ENCODE results near the gene TRPV6. TPM values are rescaled to one million over a fixed set of nuclear protein-coding genes. Genes with fewer than 3 reads are reported as not detected.
A peak's percentile ranks its signal among the peaks of the same experiment; 100 is the strongest.

Gene TRPV6
- total and polyA plus RNA-seq, 2 experiments from 2014 or later: 0.08 to 0.80 TPM

DNA sequence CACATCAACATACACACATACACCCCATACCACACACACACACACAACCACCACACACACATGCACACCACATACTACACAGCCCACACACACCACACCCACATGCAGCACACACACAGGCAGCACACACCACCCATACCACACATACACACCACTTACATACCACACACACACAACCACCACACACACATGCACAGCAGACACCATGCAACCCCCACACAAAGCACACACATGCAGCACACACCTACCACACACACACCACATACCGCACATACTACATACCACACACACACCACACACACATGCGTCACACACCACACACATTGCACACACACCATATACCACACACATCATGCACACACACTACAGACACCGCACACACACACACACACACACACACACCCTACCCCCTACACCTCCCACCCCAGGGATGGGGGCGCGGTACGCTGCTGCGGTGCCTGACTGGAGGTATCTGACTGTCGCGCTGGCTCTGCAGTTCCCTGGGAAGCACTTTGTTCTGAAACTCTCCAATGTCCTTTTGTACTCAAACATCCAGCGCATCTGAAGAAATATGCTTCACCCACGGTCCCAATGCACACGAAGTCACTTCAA lies 5.4 kb upstream of the TRPV6 start:
- no peaks in the 10 kb centered on the region for H3K4me1 ChIP-seq (ENCODE audit: insufficient read depth)
- peaks cover 4% of the 10 kb centered on the region for H3K4me1 Mint-ChIP-seq
- H3K79me2 ChIP-seq (replicated peaks; ENCODE audit: insufficient read depth): no peaks in the 10 kb centered on the region
- no peaks in the 10 kb centered on the region for H4K20me1 ChIP-seq (replicated peaks; ENCODE audit: insufficient read depth)
- no peaks in the 10 kb centered on the region for H3F3A ChIP-seq (replicated peaks; ENCODE audit: low read depth)
- H3K27me3 Mint-ChIP-seq (ENCODE audit: insufficient read depth, low read depth, poor library complexity): peaks cover 5% of the 10 kb centered on the region
- no peak overlapping the region; the same call in 1 of the 2 replicates for H2AFZ ChIP-seq
- H3K27ac ChIP-seq (ENCODE audit: low read depth): no peak overlapping the region
- H3K36me3 Mint-ChIP-seq (ENCODE audit: low read depth): no peaks in the 10 kb centered on the region; the same call in 2 of the 3 replicates
- no peak for ATAC-seq
- peaks cover 5% of the 10 kb centered on the region; the same call in 2 of the 3 replicates for H3K9me3 Mint-ChIP-seq
- no peak for DNase-seq (ENCODE audit: low spot score)
- H3K4me3 ChIP-seq: no peak overlapping the region
- peak overlapping the region; percentile 13; the same call in 1 of the 2 replicates for H3K27ac Mint-ChIP-seq
- H3K36me3 ChIP-seq (ENCODE audit: insufficient read depth): no peaks in the 10 kb centered on the region
- H3K4me3 Mint-ChIP-seq: no peak overlapping the region
- no peak overlapping the region for H3K4me2 ChIP-seq
- H3K9me2 ChIP-seq (ENCODE audit: insufficient read depth): no peaks in the 10 kb centered on the region
- no peaks in the 10 kb centered on the region for H3K27me3 ChIP-seq (ENCODE audit: insufficient read depth)
- TF ChIP-seq, protein P1, sequence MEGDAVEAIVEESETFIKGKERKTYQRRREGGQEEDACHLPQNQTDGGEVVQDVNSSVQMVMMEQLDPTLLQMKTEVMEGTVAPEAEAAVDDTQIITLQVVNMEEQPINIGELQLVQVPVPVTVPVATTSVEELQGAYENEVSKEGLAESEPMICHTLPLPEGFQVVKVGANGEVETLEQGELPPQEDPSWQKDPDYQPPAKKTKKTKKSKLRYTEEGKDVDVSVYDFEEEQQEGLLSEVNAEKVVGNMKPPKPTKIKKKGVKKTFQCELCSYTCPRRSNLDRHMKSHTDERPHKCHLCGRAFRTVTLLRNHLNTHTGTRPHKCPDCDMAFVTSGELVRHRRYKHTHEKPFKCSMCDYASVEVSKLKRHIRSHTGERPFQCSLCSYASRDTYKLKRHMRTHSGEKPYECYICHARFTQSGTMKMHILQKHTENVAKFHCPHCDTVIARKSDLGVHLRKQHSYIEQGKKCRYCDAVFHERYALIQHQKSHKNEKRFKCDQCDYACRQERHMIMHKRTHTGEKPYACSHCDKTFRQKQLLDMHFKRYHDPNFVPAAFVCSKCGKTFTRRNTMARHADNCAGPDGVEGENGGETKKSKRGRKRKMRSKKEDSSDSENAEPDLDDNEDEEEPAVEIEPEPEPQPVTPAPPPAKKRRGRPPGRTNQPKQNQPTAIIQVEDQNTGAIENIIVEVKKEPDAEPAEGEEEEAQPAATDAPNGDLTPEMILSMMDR (conservative IDR thresholded peaks at IDR 0.05; ENCODE audit: low read depth in 2 of 2): no peak
- TF ChIP-seq, protein P2, sequence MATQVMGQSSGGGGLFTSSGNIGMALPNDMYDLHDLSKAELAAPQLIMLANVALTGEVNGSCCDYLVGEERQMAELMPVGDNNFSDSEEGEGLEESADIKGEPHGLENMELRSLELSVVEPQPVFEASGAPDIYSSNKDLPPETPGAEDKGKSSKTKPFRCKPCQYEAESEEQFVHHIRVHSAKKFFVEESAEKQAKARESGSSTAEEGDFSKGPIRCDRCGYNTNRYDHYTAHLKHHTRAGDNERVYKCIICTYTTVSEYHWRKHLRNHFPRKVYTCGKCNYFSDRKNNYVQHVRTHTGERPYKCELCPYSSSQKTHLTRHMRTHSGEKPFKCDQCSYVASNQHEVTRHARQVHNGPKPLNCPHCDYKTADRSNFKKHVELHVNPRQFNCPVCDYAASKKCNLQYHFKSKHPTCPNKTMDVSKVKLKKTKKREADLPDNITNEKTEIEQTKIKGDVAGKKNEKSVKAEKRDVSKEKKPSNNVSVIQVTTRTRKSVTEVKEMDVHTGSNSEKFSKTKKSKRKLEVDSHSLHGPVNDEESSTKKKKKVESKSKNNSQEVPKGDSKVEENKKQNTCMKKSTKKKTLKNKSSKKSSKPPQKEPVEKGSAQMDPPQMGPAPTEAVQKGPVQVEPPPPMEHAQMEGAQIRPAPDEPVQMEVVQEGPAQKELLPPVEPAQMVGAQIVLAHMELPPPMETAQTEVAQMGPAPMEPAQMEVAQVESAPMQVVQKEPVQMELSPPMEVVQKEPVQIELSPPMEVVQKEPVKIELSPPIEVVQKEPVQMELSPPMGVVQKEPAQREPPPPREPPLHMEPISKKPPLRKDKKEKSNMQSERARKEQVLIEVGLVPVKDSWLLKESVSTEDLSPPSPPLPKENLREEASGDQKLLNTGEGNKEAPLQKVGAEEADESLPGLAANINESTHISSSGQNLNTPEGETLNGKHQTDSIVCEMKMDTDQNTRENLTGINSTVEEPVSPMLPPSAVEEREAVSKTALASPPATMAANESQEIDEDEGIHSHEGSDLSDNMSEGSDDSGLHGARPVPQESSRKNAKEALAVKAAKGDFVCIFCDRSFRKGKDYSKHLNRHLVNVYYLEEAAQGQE (IDR thresholded peaks at IDR 0.05; ENCODE audit: unreplicated experiment): no peak
- no peak for TF ChIP-seq CREB1 (CRISPR knock-in tag; IDR thresholded peaks at IDR 0.05; ENCODE audit: low read depth)
- TF ChIP-seq POLR2AphosphoS5 (IDR thresholded peaks at IDR 0.05; ENCODE audit: low read depth): no peak
- TF ChIP-seq ZNF331 (CRISPR knock-in tag; IDR thresholded peaks at IDR 0.05; ENCODE audit: low read depth): no peak

DNA sequence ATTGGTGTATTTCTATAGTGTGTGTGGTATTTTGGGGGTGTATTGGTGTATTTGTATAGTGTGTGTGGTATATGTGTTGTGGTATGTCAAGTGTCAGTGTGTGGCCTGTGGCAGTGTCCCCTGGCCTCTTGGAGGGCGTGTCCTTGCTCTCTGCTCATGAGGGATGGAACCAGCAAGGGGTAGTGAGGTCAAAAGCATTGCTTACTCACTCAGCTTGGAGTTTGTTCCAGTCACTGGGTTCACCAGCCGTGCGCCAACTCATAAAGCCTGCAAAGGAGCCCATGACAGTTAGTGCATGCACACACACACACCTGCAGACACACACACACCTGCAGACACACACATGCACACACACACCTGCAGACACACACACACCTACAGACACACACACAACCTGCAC lies 4.3 kb upstream of the TRPV6 start:
- no peaks in the 10 kb centered on the region for H3K79me2 ChIP-seq (replicated peaks; ENCODE audit: insufficient read depth)
- Mint-ChIP-seq H3K4me1 (peaks cover 10% of the 10 kb centered on the region), H3K36me3 (ENCODE audit: low read depth) (no peaks in the 10 kb centered on the region; the same call in 2 of the 3 replicates), H3K9me3 (peaks cover 5% of the 10 kb centered on the region; the same call in 2 of the 3 replicates), H3K27me3 (ENCODE audit: insufficient read depth, low read depth, poor library complexity) (peaks cover 2% of the 10 kb centered on the region), H3K27ac (no peak overlapping the region), H3K4me3 (no peak overlapping the region)
- TF ChIP-seq ZNF114 (CRISPR knock-in tag; IDR thresholded peaks at IDR 0.05) (no peak), NANOG (IDR thresholded peaks at IDR 0.05; ENCODE audit: borderline replicate concordance) (no peak)
- no peaks in the 10 kb centered on the region for H3K27me3 ChIP-seq (ENCODE audit: insufficient read depth)
- no peaks in the 10 kb centered on the region for H3F3A ChIP-seq (replicated peaks; ENCODE audit: low read depth)
- no peak overlapping the region for H3K4me3 ChIP-seq
- no peak overlapping the region for H3K4me2 ChIP-seq
- H3K9me2 ChIP-seq (ENCODE audit: insufficient read depth): no peaks in the 10 kb centered on the region
- ATAC-seq (no peak), DNase-seq (ENCODE audit: low spot score) (no peak)
- no peaks in the 10 kb centered on the region for H4K20me1 ChIP-seq (replicated peaks; ENCODE audit: insufficient read depth)
- H2AFZ ChIP-seq: no peak overlapping the region
- peaks cover 3% of the 10 kb centered on the region; the same call in 1 of the 2 replicates for H3K4me1 ChIP-seq (ENCODE audit: insufficient read depth)
- no peaks in the 10 kb centered on the region for H3K36me3 ChIP-seq (ENCODE audit: insufficient read depth)
- no peak overlapping the region for H3K27ac ChIP-seq (ENCODE audit: low read depth)

Data from GM23338 (cell line).